HG03439 (cell line): ENCODE results near the gene PARP11.
"Not testable (repeated sequence)": the region's sequence is repeated elsewhere in the genome, so short reads cannot be mapped to it uniquely, and the experiment has no call there.

Source experiments
- ATAC-seq: cut with Tn5 transposase; IDR thresholded peaks from one replicate; pipeline ENCODE4 v1.9.1; 2021; ENCODE audit warnings: mild to moderate bottlenecking, moderate library complexity; ENCODE audit not compliant: unreplicated experiment

Gene PARP11

GRCh38 chr12:3884671-3885070, 11.5 kb upstream of the PARP11 start:
- no peak for ATAC-seq

- no peak for ATAC-seq
Observed at GRCh38 chr12:3882896-3883564, 9.8 kb upstream of the PARP11 start.

GRCh38 chr12:3882406-3882805, 9.2 kb upstream of the PARP11 start:
- no peak for ATAC-seq

- ATAC-seq = no peak
Observed at GRCh38 chr12:3881281-3881950, 8.2 kb upstream of the PARP11 start.

GRCh38 chr12:3879846-3880245, 6.6 kb upstream of the PARP11 start:
- no peak for ATAC-seq

- ATAC-seq = no peak
Observed at GRCh38 chr12:3871356-3871755, 1.8 kb downstream of the PARP11 start.

GRCh38 chr12:3869865-3870264, 3.3 kb downstream of the PARP11 start:
- ATAC-seq = no peak

GRCh38 chr12:3869433-3869832, 3.8 kb downstream of the PARP11 start:
- no peak for ATAC-seq

- ATAC-seq = no peak
Observed at GRCh38 chr12:3863756-3864155, 9.4 kb downstream of the PARP11 start.

GRCh38 chr12:3842517-3842916, 30.7 kb downstream of the PARP11 start:
- no peak for ATAC-seq

GRCh38 chr12:3841783-3842182, 31.4 kb downstream of the PARP11 start:
- ATAC-seq = no peak

- not testable (repeated sequence) for ATAC-seq
Observed at GRCh38 chr12:3840833-3841232, 32.4 kb downstream of the PARP11 start.

GRCh38 chr12:3839745-3840144, 33.5 kb downstream of the PARP11 start:
- ATAC-seq = not testable (repeated sequence)

- not testable (repeated sequence) for ATAC-seq
Observed at GRCh38 chr12:3838701-3839548, 34.3 kb downstream of the PARP11 start.

GRCh38 chr12:3838076-3838475, 35.1 kb downstream of the PARP11 start:
- ATAC-seq = no peak

- no peak for ATAC-seq
Observed at GRCh38 chr12:3837049-3837448, 36.1 kb downstream of the PARP11 start.

GRCh38 chr12:3836641-3837040, 36.6 kb downstream of the PARP11 start:
- ATAC-seq = no peak

- ATAC-seq = no peak
Observed at GRCh38 chr12:3835914-3836313, 37.3 kb downstream of the PARP11 start.

- no peak for ATAC-seq
Observed at GRCh38 chr12:3834774-3835173, 38.4 kb downstream of the PARP11 start.

- ATAC-seq = no peak
Observed at GRCh38 chr12:3833670-3834310, 39.4 kb downstream of the PARP11 start.

GRCh38 chr12:3832738-3833137, 40.5 kb downstream of the PARP11 start:
- ATAC-seq = no peak
